ENCODE measurements around the gene WFDC5. TPM values are rescaled to one million over a fixed set of nuclear protein-coding genes. Genes with fewer than 3 reads are reported as not detected.

The WFDC5 gene
- total and polyA plus RNA-seq, 8 donors: 3.7 TPM; not detected in 7

DNA sequence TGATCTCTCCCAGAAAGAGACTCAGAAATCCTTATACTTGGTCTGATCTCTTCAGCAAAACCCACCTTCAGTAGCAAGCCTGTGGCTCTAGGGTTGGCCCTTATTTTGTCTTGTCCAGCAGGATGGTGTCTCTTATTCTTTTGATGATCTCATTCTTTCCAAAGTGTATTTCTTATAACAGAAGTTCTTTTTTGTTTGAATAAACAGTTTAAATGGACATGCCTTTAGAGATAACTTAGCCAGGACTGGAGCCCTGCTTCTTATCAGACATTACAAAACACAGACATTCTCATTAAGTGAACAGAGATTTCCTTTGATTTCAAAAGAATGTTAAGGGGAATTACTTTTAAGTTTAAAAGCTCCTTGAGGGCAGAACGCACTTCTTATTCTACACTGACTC, 45.7 kb downstream of the WFDC5 start:
- TF ChIP-seq POLR2AphosphoS5 (IDR thresholded peaks at IDR 0.05) (no peak), POLR2A (IDR thresholded peaks at IDR 0.05) (no peak), EP300 (IDR thresholded peaks at IDR 0.05) (no peak)
- TF ChIP-seq, protein P1, sequence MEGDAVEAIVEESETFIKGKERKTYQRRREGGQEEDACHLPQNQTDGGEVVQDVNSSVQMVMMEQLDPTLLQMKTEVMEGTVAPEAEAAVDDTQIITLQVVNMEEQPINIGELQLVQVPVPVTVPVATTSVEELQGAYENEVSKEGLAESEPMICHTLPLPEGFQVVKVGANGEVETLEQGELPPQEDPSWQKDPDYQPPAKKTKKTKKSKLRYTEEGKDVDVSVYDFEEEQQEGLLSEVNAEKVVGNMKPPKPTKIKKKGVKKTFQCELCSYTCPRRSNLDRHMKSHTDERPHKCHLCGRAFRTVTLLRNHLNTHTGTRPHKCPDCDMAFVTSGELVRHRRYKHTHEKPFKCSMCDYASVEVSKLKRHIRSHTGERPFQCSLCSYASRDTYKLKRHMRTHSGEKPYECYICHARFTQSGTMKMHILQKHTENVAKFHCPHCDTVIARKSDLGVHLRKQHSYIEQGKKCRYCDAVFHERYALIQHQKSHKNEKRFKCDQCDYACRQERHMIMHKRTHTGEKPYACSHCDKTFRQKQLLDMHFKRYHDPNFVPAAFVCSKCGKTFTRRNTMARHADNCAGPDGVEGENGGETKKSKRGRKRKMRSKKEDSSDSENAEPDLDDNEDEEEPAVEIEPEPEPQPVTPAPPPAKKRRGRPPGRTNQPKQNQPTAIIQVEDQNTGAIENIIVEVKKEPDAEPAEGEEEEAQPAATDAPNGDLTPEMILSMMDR (IDR thresholded peaks at IDR 0.05): no peak
- Histone ChIP-seq H3K27ac (no peak overlapping the region), H3K27me3 (no peaks in the 10 kb centered on the region), H3K36me3 (peaks cover 0 to 26% (median 11%) of the 10 kb centered on the region in 4 donors), H3K9me3 (no peaks in the 10 kb centered on the region), H3K4me3 (no peak overlapping the region), H3K4me1 (peaks cover 0 to 12% (median 3%) of the 10 kb centered on the region in 4 donors)
- intact Hi-C loops (cut with DNase I; ENCODE audit: low total_unique reads): no loop called here
- 61 to 80% (median 74%) methylated on average over 1 of the region's 1 CpG for WGBS, 5 donors
- DNase-seq: no peak

DNA sequence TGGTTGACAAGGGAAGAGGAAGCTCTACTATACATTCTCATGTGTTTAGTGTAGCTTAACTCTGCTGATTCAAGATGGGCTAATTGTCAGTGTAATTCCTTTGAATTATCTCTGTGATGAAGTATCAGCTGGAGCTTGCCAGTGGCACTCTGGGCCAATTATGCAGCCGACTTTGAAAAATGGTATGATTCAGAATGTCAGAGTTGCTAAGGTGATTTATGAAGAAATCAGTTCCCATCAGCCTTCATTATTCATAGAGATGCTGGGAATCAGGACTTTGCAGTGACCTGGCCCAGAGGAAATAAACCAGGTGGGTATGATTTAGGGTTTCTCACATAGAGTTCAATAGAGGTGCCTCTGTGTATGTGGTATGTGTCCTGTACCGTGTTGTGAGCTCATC, 47.4 kb downstream of the WFDC5 start:
- Histone ChIP-seq H3K36me3 (peaks cover 0 to 17% (median 3%) of the 10 kb centered on the region in 4 donors), H3K4me1 (peaks cover 0 to 12% (median 3%) of the 10 kb centered on the region in 4 donors), H3K4me3 (no peak overlapping the region), H3K27me3 (no peaks in the 10 kb centered on the region), H3K27ac (no peak overlapping the region), H3K9me3 (no peaks in the 10 kb centered on the region)
- 75 to 91% (median 84%) methylated on average over 2 of the region's 2 CpGs for WGBS, 5 donors
- intact Hi-C loops (cut with DNase I; ENCODE audit: low total_unique reads): no loop called here
- DNase-seq: no peak
- TF ChIP-seq, protein P1 (IDR thresholded peaks at IDR 0.05): no peak
- TF ChIP-seq POLR2A (IDR thresholded peaks at IDR 0.05) (no peak), EP300 (IDR thresholded peaks at IDR 0.05) (no peak), POLR2AphosphoS5 (IDR thresholded peaks at IDR 0.05) (no peak)

DNA sequence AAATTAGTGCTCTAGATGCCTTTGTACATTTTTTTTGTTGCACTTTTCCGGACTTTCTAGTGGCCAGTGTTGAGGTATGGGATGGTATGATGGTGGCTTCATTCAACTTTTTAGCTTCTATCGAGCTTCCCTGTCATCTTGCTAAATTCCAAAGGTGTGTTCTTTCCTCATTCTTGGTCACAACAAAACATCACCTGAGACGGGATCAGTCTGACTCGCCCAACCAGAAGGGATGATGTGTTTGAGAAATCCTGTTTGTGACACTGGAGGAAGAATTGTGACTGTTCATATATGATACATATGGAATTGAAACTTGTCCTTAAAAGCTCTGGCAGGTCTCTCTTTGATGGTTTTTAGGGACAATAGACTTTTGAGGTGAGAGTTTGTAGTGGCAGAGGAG, 47.9 kb downstream of the WFDC5 start:
- Histone ChIP-seq H3K9me3 (no peaks in the 10 kb centered on the region), H3K36me3 (peaks cover 0 to 21% (median 3%) of the 10 kb centered on the region in 4 donors), H3K27ac (no peak overlapping the region), H3K27me3 (no peaks in the 10 kb centered on the region), H3K4me1 (peaks cover 0 to 13% (median 3%) of the 10 kb centered on the region in 4 donors), H3K4me3 (no peak overlapping the region)
- no peak for DNase-seq
- WGBS, 5 donors: 94 to 98% (median 97%) methylated on average over 4 of the region's 4 CpGs
- TF ChIP-seq POLR2AphosphoS5 (IDR thresholded peaks at IDR 0.05): no peak
- no peak for TF ChIP-seq EP300 (IDR thresholded peaks at IDR 0.05)
- TF ChIP-seq, protein P1 (IDR thresholded peaks at IDR 0.05): no peak
- TF ChIP-seq POLR2A (IDR thresholded peaks at IDR 0.05): no peak
- intact Hi-C loops (cut with DNase I; ENCODE audit: low total_unique reads): no loop called here

DNA sequence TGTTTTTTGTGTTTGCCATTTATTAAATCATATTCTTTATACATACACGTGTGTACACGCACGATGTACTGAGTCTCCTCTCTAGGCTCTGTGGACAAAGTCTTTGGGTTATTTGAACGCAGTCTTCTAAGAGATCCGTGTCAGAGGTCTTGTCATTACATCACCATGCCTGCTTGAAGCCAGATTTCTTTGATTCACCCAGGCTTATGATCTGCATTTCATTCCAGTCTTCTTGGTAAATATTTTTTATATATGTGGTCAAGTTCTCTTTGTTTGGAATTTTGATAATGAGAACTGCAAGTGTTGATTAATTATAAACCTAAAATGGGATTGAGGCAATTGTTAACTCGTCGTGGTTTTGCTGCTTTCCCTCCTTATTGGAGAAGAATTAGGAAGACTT, 48.6 kb downstream of the WFDC5 start:
- peaks cover 0 to 15% (median 3%) of the 10 kb centered on the region in 4 donors for H3K4me1 ChIP-seq
- 78 to 83% (median 81%) methylated on average over 7 of the region's 7 CpGs for WGBS, 5 donors
- TF ChIP-seq, protein P1 (IDR thresholded peaks at IDR 0.05): no peak
- TF ChIP-seq POLR2AphosphoS5 (IDR thresholded peaks at IDR 0.05): no peak
- TF ChIP-seq POLR2A (IDR thresholded peaks at IDR 0.05): no peak
- no peak for TF ChIP-seq EP300 (IDR thresholded peaks at IDR 0.05)
- peaks cover 0 to 21% (median 3%) of the 10 kb centered on the region in 4 donors for H3K36me3 ChIP-seq
- H3K27me3 ChIP-seq: no peaks in the 10 kb centered on the region
- no peaks in the 10 kb centered on the region for H3K9me3 ChIP-seq
- H3K4me3 ChIP-seq: no peak overlapping the region
- intact Hi-C loops (cut with DNase I; ENCODE audit: low total_unique reads): no loop called here
- DNase-seq: no peak
- no peak overlapping the region for H3K27ac ChIP-seq
